Muscle of leg (tissue), 11 donors: ENCODE measurements around the gene USP34. TPM values are rescaled to one million over a fixed set of nuclear protein-coding genes. Genes with fewer than 3 reads are reported as not detected.

ENCODE experiments used
- DNase-seq: peaks from one replicate; pipeline ENCODE4 v3.0.0; 2013
- H3K27ac ChIP-seq: one replicate; pipeline ENCODE4 v1.5.1; 2013; ENCODE audit warnings: mild to moderate bottlenecking, low read length, control low read depth
- H3K27me3 ChIP-seq: one replicate; pipeline ENCODE4 v1.6.1; 2013; ENCODE audit warnings: low read length; ENCODE audit not compliant: control insufficient read depth, insufficient read depth
- H3K36me3 ChIP-seq: one replicate; pipeline ENCODE4 v1.6.1; 2013; ENCODE audit warnings: low read length; ENCODE audit not compliant: control insufficient read depth, insufficient read depth
- H3K4me1 ChIP-seq: one replicate; pipeline ENCODE4 v1.6.1; 2013; ENCODE audit warnings: low read length; ENCODE audit not compliant: control insufficient read depth, insufficient read depth
- H3K4me3 ChIP-seq: one replicate; pipeline ENCODE4 v1.5.1; 2013; ENCODE audit warnings: low read length, control low read depth
- H3K9me3 ChIP-seq: replicated peaks from 2 replicates; pipeline ENCODE4 v1.6.1; 2013; ENCODE audit warnings: low read depth, low read length; ENCODE audit not compliant: control insufficient read depth
- WGBS: methylation state at CpG from one replicate; pipeline ENCODE4 v1.1.5; 2013; ENCODE audit warnings: missing lambda C conversion rate; ENCODE audit not compliant: insufficient coverage; 5-methylcytosine and 5-hydroxymethylcytosine counted together
- polyA plus RNA-seq, 8 donors: library from polyadenylated mRNA; unstranded; fragments of 120-200 nt; gene quantifications; one replicate each; pipeline versions ENCODE4 v1.2.1 to v1.2.3, GENCODE V29; 2013; ENCODE audit warnings: inconsistent platforms in 1 of 8, low replicate concordance in 1 of 8; ENCODE audit not compliant: insufficient read length in 8 of 8, insufficient read depth in 1 of 8
- total RNA-seq: library from RNA; stranded (reverse); fragments of 120-200 nt; gene quantifications from one replicate; pipeline ENCODE4 v1.2.4, GENCODE V29; 2013

USP34 gene
- total and polyA plus RNA-seq, 9 donors = 62.5 to 88.2 (median 77.9) TPM

DNA sequence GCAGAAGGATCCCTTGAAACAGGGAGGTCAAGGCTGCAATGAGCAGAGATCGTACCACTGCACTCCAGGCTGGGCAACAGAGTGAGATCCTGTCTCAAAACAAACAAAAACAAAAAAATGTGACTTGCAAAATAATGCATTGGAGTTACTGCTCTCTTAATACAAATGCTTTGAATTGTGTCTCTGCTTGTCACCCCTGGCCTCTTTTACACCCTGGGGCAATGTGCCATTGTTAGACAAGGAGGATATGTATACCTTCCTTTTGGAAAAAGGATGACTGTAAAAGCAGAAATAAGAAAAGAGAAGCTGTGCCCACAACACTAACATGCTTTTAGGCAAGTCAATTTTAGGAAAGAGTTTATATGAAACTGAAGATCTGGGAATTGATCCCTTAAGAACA lies 329.7 kb downstream of the USP34 start:
- Histone ChIP-seq H3K9me3 (no peaks in the 10 kb centered on the region), H3K4me1 (peaks cover 4% of the 10 kb centered on the region), H3K4me3 (no peak overlapping the region), H3K27me3 (no peaks in the 10 kb centered on the region), H3K36me3 (no peaks in the 10 kb centered on the region), H3K27ac (no peak overlapping the region)
- DNase-seq = no peak
- WGBS = no CpG with 5 or more reads among the region's 1 CpG

DNA sequence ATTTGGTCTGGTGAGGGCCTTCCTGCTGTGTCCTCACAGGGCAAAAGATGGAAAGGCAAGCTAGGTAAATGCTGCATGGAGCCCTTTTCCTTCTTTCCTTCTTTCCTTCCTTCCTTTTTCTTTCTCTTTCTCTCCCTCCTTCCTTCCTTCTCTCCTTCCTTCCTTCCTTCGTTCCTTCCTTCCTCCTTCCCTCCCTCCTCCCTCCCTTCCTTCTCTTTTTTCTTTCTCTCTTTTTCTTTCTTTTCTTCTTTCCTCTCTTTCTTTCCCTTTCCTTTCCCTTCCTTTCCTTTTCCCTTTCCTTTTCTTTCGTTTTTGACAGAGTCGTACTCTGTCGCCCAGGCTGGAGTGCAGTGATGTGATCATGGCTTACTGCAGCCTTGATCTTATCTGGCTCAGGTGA lies 332.0 kb downstream of the USP34 start:
- WGBS = 62% methylated on average over 1 of the region's 4 CpGs
- Histone ChIP-seq H3K9me3 (no peaks in the 10 kb centered on the region), H3K36me3 (no peaks in the 10 kb centered on the region), H3K27ac (no peak overlapping the region), H3K4me1 (no peaks in the 10 kb centered on the region), H3K27me3 (no peaks in the 10 kb centered on the region), H3K4me3 (no peak overlapping the region)
- no peak for DNase-seq

Other genes with a start within 250 kb of the USP34 start
- 183 TPM for gene XPO1, start 67.3 kb upstream of the USP34 start, total RNA-seq
- 100 to 1,000 TPM; 122 to 162 (median 131) TPM for gene XPO1, start 67.3 kb upstream of the USP34 start, polyA plus RNA-seq